Hepatocyte (in vitro differentiated cells): ENCODE data around the gene PTPRN2. TPM values are rescaled to one million over a fixed set of nuclear protein-coding genes. Genes with fewer than 3 reads are reported as not detected.

Experiments
- DNase-seq: peaks from one replicate; pipeline ENCODE4 v3.0.0-alpha.2; 2016; ENCODE audit warnings: low spot score
- H2AFZ ChIP-seq: fragments of 200-600 bp; sonication (generic); 2 replicates; pipeline ENCODE4 v1.6.0; 2016; ENCODE audit warnings: antibody characterized with exemption, mild to moderate bottlenecking
- H3K27ac ChIP-seq: fragments of 200-600 bp; sonication (generic); 2 replicates; pipeline ENCODE4 v1.5.1; 2016; ENCODE audit warnings: mild to moderate bottlenecking
- H3K27me3 ChIP-seq: fragments of 200-600 bp; sonication (generic); 2 replicates; pipeline ENCODE4 v1.6.1; 2016
- H3K36me3 ChIP-seq: fragments of 200-600 bp; sonication (generic); replicated peaks from 2 replicates; pipeline ENCODE4 v1.5.1; 2016; ENCODE audit warnings: low read depth; ENCODE audit not compliant: insufficient read depth
- H3K4me1 ChIP-seq: fragments of 200-600 bp; sonication (generic); 2 replicates; pipeline ENCODE4 v1.5.1; 2016; ENCODE audit warnings: mild to moderate bottlenecking, moderate library complexity; ENCODE audit not compliant: insufficient read depth
- H3K4me2 ChIP-seq: fragments of 200-600 bp; sonication (generic); 2 replicates; pipeline ENCODE4 v1.6.0; 2016
- H3K4me3 ChIP-seq: fragments of 200-600 bp; sonication (generic); 2 replicates; pipeline ENCODE4 v1.5.1; 2016; ENCODE audit warnings: mild to moderate bottlenecking
- H3K79me2 ChIP-seq: fragments of 200-600 bp; sonication (generic); 2 replicates; pipeline ENCODE4 v1.6.0; 2017; ENCODE audit warnings: mild to moderate bottlenecking
- H3K9me2 ChIP-seq: fragments of 200-600 bp; sonication (generic); replicated peaks from 2 replicates; pipeline ENCODE4 v1.6.0; 2017; ENCODE audit warnings: mild to moderate bottlenecking; ENCODE audit not compliant: insufficient read depth
- H3K9me3 ChIP-seq: fragments of 200-600 bp; sonication (generic); 2 replicates; pipeline ENCODE4 v1.5.1; 2016; ENCODE audit warnings: low read depth, mild to moderate bottlenecking
- H4K20me1 ChIP-seq: fragments of 200-600 bp; sonication (generic); 2 replicates; pipeline ENCODE4 v1.6.0; 2016; ENCODE audit warnings: mild to moderate bottlenecking; ENCODE audit not compliant: insufficient read depth, poor library complexity, severe bottlenecking
- CTCF ChIP-seq: fragments of 200-600 bp; sonication (generic); IDR thresholded peaks from 2 replicates; pipeline ENCODE4 v1.5.1; 2016; ENCODE audit warnings: antibody characterized with exemption, mild to moderate bottlenecking; ENCODE audit not compliant: poor library complexity
- EZH2 ChIP-seq: fragments of 200-600 bp; sonication (generic); IDR thresholded peaks from 2 replicates; pipeline ENCODE4 v1.6.1; 2016; ENCODE audit warnings: antibody characterized with exemption, mild to moderate bottlenecking, borderline replicate concordance
- EZH2phosphoT487 ChIP-seq: fragments of 200-600 bp; sonication (generic); IDR thresholded peaks from one replicate; pipeline ENCODE4 v1.6.1; 2018; ENCODE audit warnings: antibody characterized with exemption, mild to moderate bottlenecking, low read depth, moderate library complexity; ENCODE audit not compliant: unreplicated experiment, severe bottlenecking
- WGBS: methylation state at CpG from one replicate; pipeline ENCODE4 v1.1.6; 2016; ENCODE audit warnings: low lambda C conversion rate; ENCODE audit errors: missing lambda C conversion rate; 5-methylcytosine and 5-hydroxymethylcytosine counted together
- polyA plus RNA-seq: library from polyadenylated mRNA; unstranded; fragments of >200 nt; fragmentation: Nextera tagmentation; extraction: Ambion mirVana; gene quantifications from 2 replicates; pipeline ENCODE4 v1.2.1, GENCODE V29; 2016
- total RNA-seq: library from RNA; depleted of rRNA; stranded (reverse); fragments of >200 nt; gene quantifications from 2 replicates; pipeline ENCODE4 v1.2.3, GENCODE V29; 2014

PTPRN2 gene
- total and polyA plus RNA-seq, 2 experiments from 2014 or later = 2.1 to 3.3 TPM

DNA sequence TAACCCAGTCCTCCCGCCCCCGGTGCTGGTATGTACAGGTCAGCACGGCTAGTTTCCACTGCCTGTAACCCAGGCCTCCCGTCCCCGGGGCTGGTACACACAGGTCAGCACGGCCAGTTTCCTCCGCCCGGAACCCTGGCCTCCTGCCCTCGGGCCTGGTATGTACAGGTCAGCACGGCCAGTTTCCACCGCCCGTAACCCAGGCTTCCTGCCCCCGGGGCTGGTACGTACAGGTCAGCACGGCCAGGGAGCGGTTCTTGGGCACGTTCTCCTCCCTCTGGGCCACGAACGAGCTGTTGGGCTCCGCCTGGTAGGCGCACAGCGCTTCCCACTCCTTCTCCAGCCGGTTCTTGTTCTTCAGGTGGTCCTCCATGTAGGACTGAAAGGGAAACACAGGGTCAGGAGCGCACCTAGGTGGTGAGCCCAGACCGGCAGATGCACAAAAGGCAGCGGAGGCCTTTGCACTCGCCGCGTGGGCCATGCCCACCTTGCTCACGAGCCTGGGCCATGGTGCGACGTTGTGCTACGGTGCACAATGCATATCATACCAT, 966.4 kb downstream of the PTPRN2 start:
- no peak overlapping the region for H3K27ac ChIP-seq
- DNase-seq = no peak
- 85% methylated on average over 28 of the region's 33 CpGs for WGBS
- H3K36me3 ChIP-seq = no peaks in the 10 kb centered on the region
- H3K9me2 ChIP-seq = no peaks in the 10 kb centered on the region
- H3K9me3 ChIP-seq = no peaks in the 10 kb centered on the region
- H3K79me2 ChIP-seq = no peaks in the 10 kb centered on the region
- no peak overlapping the region for H2AFZ ChIP-seq
- no peak for TF ChIP-seq CTCF
- no peak for TF ChIP-seq EZH2phosphoT487
- TF ChIP-seq EZH2 = no peak
- H3K4me2 ChIP-seq = no peak overlapping the region
- H3K27me3 ChIP-seq = no peaks in the 10 kb centered on the region
- no peaks in the 10 kb centered on the region for H4K20me1 ChIP-seq
- H3K4me3 ChIP-seq = no peak overlapping the region
- H3K4me1 ChIP-seq = no peaks in the 10 kb centered on the region

- DNase-seq = no peak
- H4K20me1 ChIP-seq = no peaks in the 10 kb centered on the region
- no peaks in the 10 kb centered on the region for H3K36me3 ChIP-seq
- H3K79me2 ChIP-seq = no peaks in the 10 kb centered on the region
- H3K9me2 ChIP-seq = no peaks in the 10 kb centered on the region
- no peaks in the 10 kb centered on the region for H3K4me1 ChIP-seq
- no peak overlapping the region for H2AFZ ChIP-seq
- H3K9me3 ChIP-seq = no peaks in the 10 kb centered on the region
- WGBS = 87% methylated on average over 8 of the region's 11 CpGs
- no peak overlapping the region for H3K4me3 ChIP-seq
- H3K4me2 ChIP-seq = no peak overlapping the region
- no peak overlapping the region for H3K27ac ChIP-seq
- TF ChIP-seq EZH2 = no peak
- no peak for TF ChIP-seq CTCF
- no peak for TF ChIP-seq EZH2phosphoT487
- no peaks in the 10 kb centered on the region for H3K27me3 ChIP-seq
Measured at GRCh38 chr7:157620616-157621015, 967.0 kb downstream of the PTPRN2 start.

- Histone ChIP-seq H2AFZ (no peak overlapping the region), H3K27ac (no peak overlapping the region), H3K4me1 (no peaks in the 10 kb centered on the region), H3K27me3 (no peaks in the 10 kb centered on the region), H4K20me1 (no peaks in the 10 kb centered on the region), H3K36me3 (no peaks in the 10 kb centered on the region), H3K9me3 (no peaks in the 10 kb centered on the region), H3K79me2 (no peaks in the 10 kb centered on the region), H3K9me2 (no peaks in the 10 kb centered on the region), H3K4me3 (no peak overlapping the region), H3K4me2 (no peak overlapping the region)
- WGBS = 91% methylated on average over 26 of the region's 26 CpGs
- TF ChIP-seq EZH2phosphoT487 (no peak), CTCF (no peak), EZH2 (no peak)
- no peak for DNase-seq
Measured at GRCh38 chr7:157619753-157620525, 967.7 kb downstream of the PTPRN2 start.
